ENCODE measurements around the gene C1orf167.

- no peak for TF ChIP-seq ZC3H10 (CRISPR knock-in tag; IDR thresholded peaks at IDR 0.05)
- TF ChIP-seq ZFP3 (CRISPR knock-in tag; IDR thresholded peaks at IDR 0.05) = no peak
- TF ChIP-seq, protein P1, sequence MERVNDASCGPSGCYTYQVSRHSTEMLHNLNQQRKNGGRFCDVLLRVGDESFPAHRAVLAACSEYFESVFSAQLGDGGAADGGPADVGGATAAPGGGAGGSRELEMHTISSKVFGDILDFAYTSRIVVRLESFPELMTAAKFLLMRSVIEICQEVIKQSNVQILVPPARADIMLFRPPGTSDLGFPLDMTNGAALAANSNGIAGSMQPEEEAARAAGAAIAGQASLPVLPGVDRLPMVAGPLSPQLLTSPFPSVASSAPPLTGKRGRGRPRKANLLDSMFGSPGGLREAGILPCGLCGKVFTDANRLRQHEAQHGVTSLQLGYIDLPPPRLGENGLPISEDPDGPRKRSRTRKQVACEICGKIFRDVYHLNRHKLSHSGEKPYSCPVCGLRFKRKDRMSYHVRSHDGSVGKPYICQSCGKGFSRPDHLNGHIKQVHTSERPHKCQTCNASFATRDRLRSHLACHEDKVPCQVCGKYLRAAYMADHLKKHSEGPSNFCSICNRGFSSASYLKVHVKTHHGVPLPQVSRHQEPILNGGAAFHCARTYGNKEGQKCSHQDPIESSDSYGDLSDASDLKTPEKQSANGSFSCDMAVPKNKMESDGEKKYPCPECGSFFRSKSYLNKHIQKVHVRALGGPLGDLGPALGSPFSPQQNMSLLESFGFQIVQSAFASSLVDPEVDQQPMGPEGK (CRISPR knock-in tag; IDR thresholded peaks at IDR 0.05; ENCODE audit: borderline replicate concordance) = no peak
- TF ChIP-seq CSDC2 (CRISPR knock-in tag; IDR thresholded peaks at IDR 0.05) = no peak
- TF ChIP-seq ARNTL (CRISPR knock-in tag; IDR thresholded peaks at IDR 0.05; ENCODE audit: borderline replicate concordance, low read depth) = no peak
- no peak for TF ChIP-seq ZFP30 (CRISPR knock-in tag; IDR thresholded peaks at IDR 0.05)
- no peak for TF ChIP-seq ZNF565 (CRISPR knock-in tag; conservative IDR thresholded peaks at IDR 0.05; ENCODE audit: low read depth)
- no peak for TF ChIP-seq PPARA (CRISPR knock-in tag; IDR thresholded peaks at IDR 0.05; ENCODE audit: borderline replicate concordance)
- no peak for TF ChIP-seq CREB5 (CRISPR knock-in tag; IDR thresholded peaks at IDR 0.05; ENCODE audit: low read depth)
- no peak for TF ChIP-seq OSR1 (CRISPR knock-in tag; IDR thresholded peaks at IDR 0.05)
- TF ChIP-seq ZNF8 (CRISPR knock-in tag; IDR thresholded peaks at IDR 0.05) = no peak
- no peak for TF ChIP-seq ESRRG (CRISPR knock-in tag; IDR thresholded peaks at IDR 0.05)
- no peak for TF ChIP-seq GLIS3 (CRISPR knock-in tag; IDR thresholded peaks at IDR 0.05)
- no peak for TF ChIP-seq TCF4 (CRISPR knock-in tag; IDR thresholded peaks at IDR 0.05; ENCODE audit: borderline replicate concordance)
Measured at GRCh38 chr1:11746795-11747487, 15.1 kb upstream of the C1orf167 start.

Data from SK-N-SH treated with all-trans-retinoic acid at 6 μM for 48 hours (cell line).